Ishikawa (cell line): ENCODE measurements around the gene BACH2.

Experiments
- CEBPB ChIP-seq: IDR thresholded peaks from 2 replicates; pipeline ENCODE4 v1.6.1; 2012
- CREB1 ChIP-seq: IDR thresholded peaks from 2 replicates; pipeline ENCODE4 v1.6.1; 2012; ENCODE audit warnings: low read depth
- EGR1 ChIP-seq: IDR thresholded peaks from 2 replicates; pipeline ENCODE4 v1.6.1; 2012
- EP300 ChIP-seq: IDR thresholded peaks from 2 replicates; pipeline ENCODE4 v1.6.1; 2012; ENCODE audit warnings: borderline replicate concordance
- FOXM1 ChIP-seq: IDR thresholded peaks from 2 replicates; pipeline ENCODE4 v1.6.1; 2012; ENCODE audit warnings: low read depth, borderline replicate concordance
- NFIC ChIP-seq: IDR thresholded peaks from 2 replicates; pipeline ENCODE4 v1.6.1; 2012
- RAD21 ChIP-seq: IDR thresholded peaks from 2 replicates; pipeline ENCODE4 v1.6.1; 2012; ENCODE audit warnings: low read depth
- TAF1 ChIP-seq: IDR thresholded peaks from 2 replicates; pipeline ENCODE4 v1.6.1; 2012; ENCODE audit warnings: low read depth, mild to moderate bottlenecking
- TCF12 ChIP-seq: IDR thresholded peaks from 2 replicates; pipeline ENCODE4 v1.6.1; 2012; ENCODE audit warnings: low read depth
- TEAD4 ChIP-seq: IDR thresholded peaks from 2 replicates; pipeline ENCODE4 v1.6.1; 2012
- YY1 ChIP-seq: IDR thresholded peaks from 2 replicates; pipeline ENCODE4 v1.6.1; 2012; ENCODE audit warnings: low read depth
- ZBTB7A ChIP-seq: IDR thresholded peaks from 2 replicates; pipeline ENCODE4 v1.6.1; 2012; ENCODE audit warnings: low read depth
- TF ChIP-seq, protein P1 (sequence below): IDR thresholded peaks from 2 replicates; pipeline ENCODE4 v1.6.1; 2012; ENCODE audit warnings: low read depth, mild to moderate bottlenecking
- TF ChIP-seq, protein P2 (sequence below): IDR thresholded peaks from 2 replicates; pipeline ENCODE4 v1.6.1; 2012
- TF ChIP-seq, protein P3 (sequence below): IDR thresholded peaks from 2 replicates; pipeline ENCODE4 v1.6.1; 2012

Gene BACH2

DNA sequence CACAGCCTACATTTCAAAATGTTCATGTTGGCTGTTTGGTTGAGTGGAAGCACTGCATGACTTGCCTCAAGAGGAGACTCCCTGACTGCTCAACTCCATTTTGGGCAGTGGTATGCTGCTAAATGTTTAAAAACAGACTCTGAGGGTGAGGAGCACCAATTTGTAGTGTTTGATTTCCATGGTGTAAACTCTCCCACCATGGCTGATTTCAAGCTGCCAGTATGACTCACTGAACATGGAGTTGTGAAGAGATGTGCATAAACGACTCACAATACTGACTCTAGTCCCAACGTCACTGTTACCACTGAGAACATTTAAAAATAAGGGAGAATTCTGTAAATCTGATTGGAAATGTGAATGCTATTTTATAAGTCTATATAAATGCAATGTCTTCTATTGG is 70.4 kb downstream of the BACH2 start:
- TF ChIP-seq TCF12 (no peak), FOXM1 (no peak), ZBTB7A (no peak), CEBPB (no peak), TEAD4 (no peak), RAD21 (no peak), CREB1 (no peak), EGR1 (no peak), EP300 (no peak), YY1 (no peak), TAF1 (no peak), NFIC (no peak)
- TF ChIP-seq, protein P1, sequence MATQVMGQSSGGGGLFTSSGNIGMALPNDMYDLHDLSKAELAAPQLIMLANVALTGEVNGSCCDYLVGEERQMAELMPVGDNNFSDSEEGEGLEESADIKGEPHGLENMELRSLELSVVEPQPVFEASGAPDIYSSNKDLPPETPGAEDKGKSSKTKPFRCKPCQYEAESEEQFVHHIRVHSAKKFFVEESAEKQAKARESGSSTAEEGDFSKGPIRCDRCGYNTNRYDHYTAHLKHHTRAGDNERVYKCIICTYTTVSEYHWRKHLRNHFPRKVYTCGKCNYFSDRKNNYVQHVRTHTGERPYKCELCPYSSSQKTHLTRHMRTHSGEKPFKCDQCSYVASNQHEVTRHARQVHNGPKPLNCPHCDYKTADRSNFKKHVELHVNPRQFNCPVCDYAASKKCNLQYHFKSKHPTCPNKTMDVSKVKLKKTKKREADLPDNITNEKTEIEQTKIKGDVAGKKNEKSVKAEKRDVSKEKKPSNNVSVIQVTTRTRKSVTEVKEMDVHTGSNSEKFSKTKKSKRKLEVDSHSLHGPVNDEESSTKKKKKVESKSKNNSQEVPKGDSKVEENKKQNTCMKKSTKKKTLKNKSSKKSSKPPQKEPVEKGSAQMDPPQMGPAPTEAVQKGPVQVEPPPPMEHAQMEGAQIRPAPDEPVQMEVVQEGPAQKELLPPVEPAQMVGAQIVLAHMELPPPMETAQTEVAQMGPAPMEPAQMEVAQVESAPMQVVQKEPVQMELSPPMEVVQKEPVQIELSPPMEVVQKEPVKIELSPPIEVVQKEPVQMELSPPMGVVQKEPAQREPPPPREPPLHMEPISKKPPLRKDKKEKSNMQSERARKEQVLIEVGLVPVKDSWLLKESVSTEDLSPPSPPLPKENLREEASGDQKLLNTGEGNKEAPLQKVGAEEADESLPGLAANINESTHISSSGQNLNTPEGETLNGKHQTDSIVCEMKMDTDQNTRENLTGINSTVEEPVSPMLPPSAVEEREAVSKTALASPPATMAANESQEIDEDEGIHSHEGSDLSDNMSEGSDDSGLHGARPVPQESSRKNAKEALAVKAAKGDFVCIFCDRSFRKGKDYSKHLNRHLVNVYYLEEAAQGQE, result no peak

DNA sequence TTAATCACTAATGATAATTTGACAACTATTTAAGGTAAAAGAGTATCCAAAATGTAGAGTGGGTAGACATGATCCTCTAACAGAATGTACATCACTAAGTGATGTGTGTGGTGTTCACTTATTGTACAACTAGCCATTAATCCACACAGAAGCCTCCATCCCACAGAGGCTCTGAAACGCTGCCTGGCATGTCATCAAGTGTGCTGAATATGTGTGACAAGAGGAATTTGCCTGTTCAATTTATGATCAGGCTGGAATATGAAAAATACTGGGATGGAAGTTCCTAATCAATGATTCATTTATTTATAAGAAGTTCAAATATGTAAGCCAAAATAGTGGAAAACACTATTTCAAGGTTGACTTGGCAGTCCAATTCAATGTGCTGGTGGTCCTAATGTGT is 72.4 kb downstream of the BACH2 start:
- TF ChIP-seq ZBTB7A (no peak), CEBPB (no peak), TAF1 (no peak), TCF12 (no peak), TEAD4 (no peak), EGR1 (no peak), YY1 (no peak), RAD21 (no peak), EP300 (no peak), NFIC (no peak), CREB1 (no peak)
- TF ChIP-seq, protein P2, sequence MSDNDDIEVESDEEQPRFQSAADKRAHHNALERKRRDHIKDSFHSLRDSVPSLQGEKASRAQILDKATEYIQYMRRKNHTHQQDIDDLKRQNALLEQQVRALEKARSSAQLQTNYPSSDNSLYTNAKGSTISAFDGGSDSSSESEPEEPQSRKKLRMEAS, result no peak
- TF ChIP-seq, protein P1, result no peak

DNA sequence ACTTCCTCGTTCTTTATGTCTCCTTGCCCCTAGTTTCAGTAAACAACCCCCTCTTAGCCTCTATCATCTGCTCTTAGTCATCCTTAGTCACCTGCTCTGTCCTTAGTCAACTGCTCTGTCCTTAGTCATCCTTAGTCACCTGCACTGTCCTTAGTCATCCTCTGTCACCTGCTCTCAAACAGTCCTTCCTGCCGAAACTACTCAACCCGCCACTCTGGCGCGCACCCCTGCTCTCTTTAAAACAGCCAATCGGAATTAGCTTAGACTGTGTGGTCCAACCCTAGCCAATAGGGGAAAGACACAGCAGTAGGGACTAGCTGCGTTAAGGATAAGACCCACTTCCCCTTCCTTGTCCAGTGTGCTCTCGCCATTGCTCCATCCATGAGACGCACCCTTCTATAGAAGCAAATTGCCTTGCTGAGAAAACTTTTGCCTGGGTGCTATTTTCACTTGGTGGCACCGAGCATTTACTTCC is 73.9 kb downstream of the BACH2 start:
- no peak for TF ChIP-seq CREB1
- TF ChIP-seq, protein P1, result no peak

DNA sequence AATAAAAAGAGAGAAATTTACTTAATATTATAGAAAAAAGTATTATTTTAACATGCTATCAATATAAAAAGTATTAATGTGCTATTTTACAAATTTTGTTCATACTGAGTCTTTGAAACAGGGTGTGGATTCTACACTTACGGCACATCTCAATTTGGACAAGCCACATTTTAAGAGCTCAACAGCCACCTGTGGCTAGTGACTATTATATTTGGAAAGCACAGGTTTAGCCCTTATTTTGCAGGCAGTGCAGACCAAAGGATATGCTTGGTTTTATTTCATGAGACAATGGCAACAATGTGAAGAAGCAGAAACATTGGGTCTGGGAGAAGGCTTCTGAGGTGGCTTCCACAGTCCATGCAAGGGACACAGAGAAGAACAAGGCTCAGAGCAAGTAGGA is 74.6 kb downstream of the BACH2 start:
- TF ChIP-seq, protein P2, result no peak
- TF ChIP-seq TAF1 (no peak), EP300 (no peak), TEAD4 (no peak), CREB1 (no peak), YY1 (no peak), FOXM1 (no peak), TCF12 (no peak), EGR1 (no peak), ZBTB7A (no peak), RAD21 (no peak), CEBPB (no peak), NFIC (no peak)
- TF ChIP-seq, protein P1, result no peak
- TF ChIP-seq, protein P3, sequence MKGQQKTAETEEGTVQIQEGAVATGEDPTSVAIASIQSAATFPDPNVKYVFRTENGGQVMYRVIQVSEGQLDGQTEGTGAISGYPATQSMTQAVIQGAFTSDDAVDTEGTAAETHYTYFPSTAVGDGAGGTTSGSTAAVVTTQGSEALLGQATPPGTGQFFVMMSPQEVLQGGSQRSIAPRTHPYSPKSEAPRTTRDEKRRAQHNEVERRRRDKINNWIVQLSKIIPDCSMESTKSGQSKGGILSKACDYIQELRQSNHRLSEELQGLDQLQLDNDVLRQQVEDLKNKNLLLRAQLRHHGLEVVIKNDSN, result no peak
